GM21367 (cell line): ENCODE measurements around the gene SLC16A8.
"Not testable (repeated sequence)": the region's sequence is repeated elsewhere in the genome, so short reads cannot be mapped to it uniquely, and the experiment has no call there.

Source experiments
- ATAC-seq: cut with Tn5 transposase; IDR thresholded peaks from one replicate; pipeline ENCODE4 v1.9.1; 2021; ENCODE audit not compliant: unreplicated experiment

SLC16A8 gene

GRCh38 chr22:38088629-38089473 is 4.9 kb upstream of the SLC16A8 start:
- no peak for ATAC-seq

GRCh38 chr22:38087855-38088254 is 3.9 kb upstream of the SLC16A8 start:
- no peak for ATAC-seq

- ATAC-seq, result no peak
Observed at GRCh38 chr22:38086942-38087341, 3.0 kb upstream of the SLC16A8 start.

- no peak for ATAC-seq
Observed at GRCh38 chr22:38086001-38086845, 2.2 kb upstream of the SLC16A8 start.

GRCh38 chr22:38085501-38085900 is 1.5 kb upstream of the SLC16A8 start:
- ATAC-seq, result no peak

GRCh38 chr22:38085056-38085455 is 1.1 kb upstream of the SLC16A8 start:
- no peak for ATAC-seq

GRCh38 chr22:38082986-38083710 is 836 bp downstream of the SLC16A8 start:
- ATAC-seq, result no peak

GRCh38 chr22:38081941-38082828 is 1.8 kb downstream of the SLC16A8 start:
- no peak for ATAC-seq

- ATAC-seq, result no peak
Observed at GRCh38 chr22:38081636-38081940, 2.4 kb downstream of the SLC16A8 start.

GRCh38 chr22:38080850-38081635 is 2.9 kb downstream of the SLC16A8 start:
- ATAC-seq, result no peak

GRCh38 chr22:38080474-38080849 is 3.5 kb downstream of the SLC16A8 start:
- no peak for ATAC-seq

- no peak for ATAC-seq
Observed at GRCh38 chr22:38079804-38080203, 4.2 kb downstream of the SLC16A8 start.

- not testable (repeated sequence) for ATAC-seq
Observed at GRCh38 chr22:38079208-38079607, 4.8 kb downstream of the SLC16A8 start.

- no peak for ATAC-seq
Observed at GRCh38 chr22:38078046-38078840, 5.7 kb downstream of the SLC16A8 start.

GRCh38 chr22:38077595-38077994 is 6.4 kb downstream of the SLC16A8 start:
- no peak for ATAC-seq

- ATAC-seq, result no peak
Observed at GRCh38 chr22:38077096-38077495, 6.9 kb downstream of the SLC16A8 start.

- no peak for ATAC-seq
Observed at GRCh38 chr22:38075961-38076360, 8.0 kb downstream of the SLC16A8 start.

- no peak for ATAC-seq
Observed at GRCh38 chr22:38075105-38075825, 8.7 kb downstream of the SLC16A8 start.
